Uterus (tissue), 4 donors: ENCODE data around the gene KDELR1. TPM values are rescaled to one million over a fixed set of nuclear protein-coding genes. Genes with fewer than 3 reads are reported as not detected.

ENCODE experiments used
- DNase-seq, 2 donors: peaks; one replicate each; pipeline ENCODE4 v3.0.0-alpha.2; 2019 to 2020
- H3K27ac ChIP-seq, 2 donors: fragments of 200-600 bp; sonication (generic); 1 replicate in 1 of 2; 2 replicates in 1 of 2; pipeline ENCODE4 v1.5.1; 2016 to 2018
- H3K27me3 ChIP-seq, 2 donors: fragments of 200-600 bp; sonication (generic); one replicate each; pipeline ENCODE4 v1.5.1; 2018 to 2019; ENCODE audit warnings: control low read depth in 1 of 2
- H3K36me3 ChIP-seq, 2 donors: fragments of 200-600 bp; sonication (generic); one replicate each; pipeline ENCODE4 v1.5.1; 2019; ENCODE audit warnings: control low read depth in 1 of 2
- H3K4me1 ChIP-seq, 2 donors: fragments of 200-600 bp; sonication (generic); one replicate each; pipeline ENCODE4 v1.5.1; 2018 to 2019; ENCODE audit warnings: control low read depth in 1 of 2
- H3K4me3 ChIP-seq, 2 donors: fragments of 200-600 bp; sonication (generic); 1 replicate in 1 of 2; 2 replicates in 1 of 2; pipeline ENCODE4 v1.5.1; 2018 to 2019; ENCODE audit warnings: mild to moderate bottlenecking in 1 of 2
- H3K9me3 ChIP-seq, 2 donors: fragments of 200-600 bp; sonication (generic); one replicate each; pipeline ENCODE4 v1.5.1; 2019; ENCODE audit warnings: control low read depth in 1 of 2
- POLR2A ChIP-seq, 2 donors: fragments of 450-650 bp; IDR thresholded peaks; one replicate each; pipeline ENCODE4 v1.6.1; 2016; ENCODE audit warnings: antibody characterized with exemption in 2 of 2, mild to moderate bottlenecking in 1 of 2, moderate library complexity in 1 of 2
- intact Hi-C: fragments of 100-400 bp; cut with DNase I; formaldehyde crosslinking; loops from one replicate; pipeline ENCODE4 v1.15.1; 2023; ENCODE audit warnings: low total_unique reads
- total RNA-seq, 4 donors: library from RNA; depleted of rRNA in 3 of 4; stranded (reverse); fragments of >200 nt in 3 of 4; gene quantifications; one replicate each; pipeline versions ENCODE4 v1.1.0 to v1.2.4, GENCODE V29; 2014 to 2023
- TF ChIP-seq, protein P1 (sequence below), 4 experiments: fragments of 200-600 bp in 2 of 4; fragments of 450-650 bp in 2 of 4; sonication (generic) in 2 of 4; IDR thresholded peaks; one replicate each; pipeline ENCODE4 v1.5.1; 2016 to 2019; ENCODE audit warnings: antibody characterized with exemption in 4 of 4, mild to moderate bottlenecking in 2 of 4, moderate library complexity in 1 of 4
- donor health status: DM: yes; HTN: yes; CAD: no.

Gene KDELR1
- total RNA-seq, 4 donors from 2014 or later = 58.5 to 137 (median 89.3) TPM

DNA sequence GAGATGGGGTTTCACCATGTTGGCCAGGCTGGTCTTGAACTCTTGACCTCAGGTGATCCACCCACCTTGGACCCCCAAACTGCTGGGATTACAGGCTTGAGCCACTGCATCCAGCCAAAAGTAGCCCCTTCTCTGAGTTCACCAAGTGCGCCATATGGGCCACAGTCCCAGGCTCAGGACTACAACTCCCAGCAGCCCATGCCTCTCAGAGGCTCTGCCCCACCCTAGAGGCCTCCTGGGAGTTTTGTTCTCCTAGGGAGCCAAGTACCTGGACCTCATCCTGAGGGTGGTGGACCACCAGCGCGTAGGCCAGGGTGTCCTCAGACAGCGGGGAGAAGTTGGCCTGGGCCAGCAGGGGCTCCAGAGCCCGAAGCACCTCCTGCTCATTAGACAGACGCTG is 46.5 kb downstream of the KDELR1 start:
- TF ChIP-seq POLR2A (IDR thresholded peaks at IDR 0.05) = no peak
- TF ChIP-seq, protein P1, sequence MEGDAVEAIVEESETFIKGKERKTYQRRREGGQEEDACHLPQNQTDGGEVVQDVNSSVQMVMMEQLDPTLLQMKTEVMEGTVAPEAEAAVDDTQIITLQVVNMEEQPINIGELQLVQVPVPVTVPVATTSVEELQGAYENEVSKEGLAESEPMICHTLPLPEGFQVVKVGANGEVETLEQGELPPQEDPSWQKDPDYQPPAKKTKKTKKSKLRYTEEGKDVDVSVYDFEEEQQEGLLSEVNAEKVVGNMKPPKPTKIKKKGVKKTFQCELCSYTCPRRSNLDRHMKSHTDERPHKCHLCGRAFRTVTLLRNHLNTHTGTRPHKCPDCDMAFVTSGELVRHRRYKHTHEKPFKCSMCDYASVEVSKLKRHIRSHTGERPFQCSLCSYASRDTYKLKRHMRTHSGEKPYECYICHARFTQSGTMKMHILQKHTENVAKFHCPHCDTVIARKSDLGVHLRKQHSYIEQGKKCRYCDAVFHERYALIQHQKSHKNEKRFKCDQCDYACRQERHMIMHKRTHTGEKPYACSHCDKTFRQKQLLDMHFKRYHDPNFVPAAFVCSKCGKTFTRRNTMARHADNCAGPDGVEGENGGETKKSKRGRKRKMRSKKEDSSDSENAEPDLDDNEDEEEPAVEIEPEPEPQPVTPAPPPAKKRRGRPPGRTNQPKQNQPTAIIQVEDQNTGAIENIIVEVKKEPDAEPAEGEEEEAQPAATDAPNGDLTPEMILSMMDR (IDR thresholded peaks at IDR 0.05) = no peak
- Histone ChIP-seq H3K36me3 (no peaks in the 10 kb centered on the region), H3K4me1 (no peaks in the 10 kb centered on the region), H3K27ac (no peak overlapping the region), H3K9me3 (no peaks in the 10 kb centered on the region), H3K27me3 (no peaks in the 10 kb centered on the region), H3K4me3 (no peak overlapping the region)
- intact Hi-C loops = no loop called here
- DNase-seq = no peak

DNA sequence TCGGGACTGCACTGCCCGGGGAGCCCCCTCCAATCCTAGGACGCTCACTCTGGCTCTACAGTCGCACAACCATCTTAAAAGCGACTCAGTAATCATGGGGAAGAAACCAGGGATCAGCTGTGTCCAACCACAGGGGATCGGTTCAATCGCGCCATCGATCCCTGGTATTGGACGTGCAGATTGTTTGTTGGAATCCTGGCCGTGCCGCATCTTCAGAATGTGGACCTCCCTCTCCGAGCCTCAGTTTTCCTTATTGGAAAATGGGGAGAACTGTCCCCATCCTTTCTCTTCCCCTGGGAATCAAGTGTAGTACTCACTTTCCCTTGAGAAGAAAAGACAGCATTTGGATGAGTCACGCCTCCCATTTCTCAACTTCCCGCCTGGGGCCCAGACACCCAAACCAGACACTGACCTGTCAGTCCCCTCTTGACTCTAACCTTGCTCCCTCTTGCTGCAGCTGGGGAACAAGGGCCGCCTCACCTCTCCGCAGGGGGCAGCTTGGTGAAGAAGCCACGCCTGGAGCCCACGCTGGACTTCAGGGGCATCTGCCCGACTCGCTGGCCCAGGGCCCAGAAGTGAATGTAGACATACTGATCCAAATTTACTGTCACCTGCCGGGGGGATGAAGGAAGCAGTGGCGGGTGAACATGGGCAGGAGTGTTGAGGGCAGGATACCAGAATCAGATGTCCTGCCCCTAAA is 48.4 kb downstream of the KDELR1 start:
- DNase-seq = no peak
- intact Hi-C loops = no loop called here
- TF ChIP-seq, protein P1 (IDR thresholded peaks at IDR 0.05) = no peak
- no peak for TF ChIP-seq POLR2A (IDR thresholded peaks at IDR 0.05)
- Histone ChIP-seq H3K27ac (no peak overlapping the region), H3K4me3 (no peak overlapping the region), H3K27me3 (no peaks in the 10 kb centered on the region), H3K9me3 (no peaks in the 10 kb centered on the region), H3K4me1 (no peaks in the 10 kb centered on the region), H3K36me3 (no peaks in the 10 kb centered on the region)

DNA sequence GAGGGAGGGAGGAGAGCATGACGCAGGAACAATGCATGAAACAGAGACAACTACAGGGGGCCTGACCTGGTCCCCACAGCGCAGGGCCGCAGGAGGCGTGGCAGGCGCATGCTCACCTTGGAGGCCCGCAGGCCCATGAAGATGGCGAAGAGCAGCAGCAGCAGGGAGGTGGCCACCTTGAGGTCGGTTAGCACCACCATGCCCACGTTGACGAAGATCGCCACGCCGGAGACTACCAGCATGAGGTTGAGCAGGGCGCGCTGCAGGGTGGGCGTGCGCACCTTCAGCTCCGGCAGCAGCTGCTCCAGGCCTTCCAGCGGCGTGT is 49.0 kb downstream of the KDELR1 start:
- H3K36me3 ChIP-seq = no peaks in the 10 kb centered on the region
- H3K9me3 ChIP-seq = no peaks in the 10 kb centered on the region
- TF ChIP-seq, protein P1 (IDR thresholded peaks at IDR 0.05) = no peak
- no peak for TF ChIP-seq POLR2A (IDR thresholded peaks at IDR 0.05)
- no peak for DNase-seq
- intact Hi-C loops = no loop called here
- no peak overlapping the region for H3K4me3 ChIP-seq
- H3K27me3 ChIP-seq = no peaks in the 10 kb centered on the region
- H3K4me1 ChIP-seq = no peaks in the 10 kb centered on the region
- H3K27ac ChIP-seq = no peak overlapping the region

DNA sequence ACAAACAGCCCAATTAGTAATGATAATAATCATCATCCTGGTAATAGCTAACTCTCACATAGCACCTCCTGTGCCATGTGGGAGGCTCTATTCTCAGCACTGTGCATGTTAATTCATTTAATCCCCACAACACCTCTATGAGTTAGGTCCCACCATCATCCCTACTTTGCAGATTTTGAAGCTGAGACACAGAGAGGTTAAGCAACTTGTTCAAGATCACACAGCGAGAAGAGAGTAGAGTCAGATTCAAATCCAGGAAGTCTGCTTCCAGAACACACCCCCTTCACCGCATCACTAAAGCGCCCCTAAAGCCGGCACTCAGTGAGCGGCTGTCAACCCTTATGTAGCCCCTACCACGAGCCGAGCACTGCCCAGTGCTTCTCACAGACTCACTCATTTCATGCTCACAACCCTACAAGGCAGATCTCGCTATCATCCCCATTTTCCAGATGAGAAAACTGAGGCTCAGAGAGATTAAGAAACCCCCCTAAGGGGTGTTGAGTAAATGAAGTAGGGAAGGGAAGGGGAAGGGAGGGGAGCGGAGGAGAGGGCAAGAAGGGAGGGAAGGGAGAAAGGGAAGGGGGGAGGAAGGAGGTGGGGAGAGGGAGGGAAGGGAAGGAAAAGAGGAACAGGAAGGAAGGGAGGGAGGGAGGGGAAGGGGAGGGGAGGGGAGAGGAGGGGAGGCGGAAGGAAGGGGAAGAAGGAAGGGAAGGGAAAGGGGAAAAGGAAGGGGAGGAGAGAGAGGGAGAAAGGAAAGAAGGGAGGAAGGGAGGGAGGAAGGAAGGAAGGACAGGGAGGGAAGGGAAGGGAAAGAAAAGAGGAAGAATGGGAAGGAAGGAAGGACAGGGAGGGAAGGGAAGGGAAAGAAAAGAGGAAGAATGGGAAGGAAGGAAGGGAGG is 49.6 kb downstream of the KDELR1 start:
- Histone ChIP-seq H3K27ac (no peak overlapping the region), H3K9me3 (no peaks in the 10 kb centered on the region), H3K27me3 (no peaks in the 10 kb centered on the region), H3K4me3 (no peak overlapping the region), H3K36me3 (no peaks in the 10 kb centered on the region), H3K4me1 (no peaks in the 10 kb centered on the region)
- no peak for DNase-seq
- TF ChIP-seq, protein P1 (IDR thresholded peaks at IDR 0.05) = no peak
- TF ChIP-seq POLR2A (IDR thresholded peaks at IDR 0.05) = no peak
- intact Hi-C loops = no loop called here

DNA sequence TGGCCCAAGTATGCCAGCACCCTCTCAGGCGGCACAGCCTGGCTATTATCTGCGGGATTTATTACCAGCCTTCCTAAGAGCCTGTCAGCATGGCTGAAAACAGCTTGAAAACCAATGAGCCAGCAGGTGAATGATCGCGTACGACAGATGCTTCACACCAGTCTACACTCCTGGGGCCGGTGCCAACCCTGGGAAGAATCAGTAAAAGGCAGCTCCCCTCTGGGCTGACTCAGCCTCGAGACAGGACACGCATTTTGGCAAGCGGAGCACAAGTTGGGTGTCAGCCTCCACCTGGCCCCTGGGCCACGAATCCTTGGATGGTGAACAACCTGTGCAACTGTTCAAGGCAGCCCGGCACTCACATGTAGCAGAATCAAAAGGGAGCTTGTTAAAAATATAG is 50.4 kb downstream of the KDELR1 start:
- no peaks in the 10 kb centered on the region for H3K36me3 ChIP-seq
- no peak overlapping the region for H3K27ac ChIP-seq
- no peak overlapping the region for H3K4me3 ChIP-seq
- intact Hi-C loops = no loop called here
- H3K4me1 ChIP-seq = no peaks in the 10 kb centered on the region
- H3K27me3 ChIP-seq = no peaks in the 10 kb centered on the region
- no peaks in the 10 kb centered on the region for H3K9me3 ChIP-seq
- TF ChIP-seq, protein P1 (IDR thresholded peaks at IDR 0.05) = no peak
- no peak for TF ChIP-seq POLR2A (IDR thresholded peaks at IDR 0.05)
- DNase-seq = no peak
